MV-4-11 (cell line): ENCODE data around the gene LRRC71.
A peak's percentile ranks its signal among the peaks of the same experiment; 100 is the strongest.

ENCODE experiments used
- DNase-seq: peaks from one replicate; lab custom pipeline; 2025; lab: John Stamatoyannopoulos, UW

LRRC71 gene

GRCh38 chr1:156892190-156893047, 28.0 kb upstream of the LRRC71 start:
- peak; percentile 75 for DNase-seq

GRCh38 chr1:156893048-156893953, 27.1 kb upstream of the LRRC71 start, which contains the start of gene PEAR1:
TSS of gene PEAR1 (plus strand) at chr1:156893718. CDS start at chr1:156903927, 10,209 bp downstream.
- no peak for DNase-seq

- DNase-seq: no peak
Measured at GRCh38 chr1:156894001-156894400, 26.4 kb upstream of the LRRC71 start.

GRCh38 chr1:156894711-156895454, 25.5 kb upstream of the LRRC71 start:
- DNase-seq: no peak

GRCh38 chr1:156895455-156895812, 25.0 kb upstream of the LRRC71 start:
- DNase-seq: no peak

- DNase-seq: no peak
Measured at GRCh38 chr1:156895927-156896326, 24.5 kb upstream of the LRRC71 start.

- no peak for DNase-seq
Measured at GRCh38 chr1:156896490-156897033, 23.9 kb upstream of the LRRC71 start.

GRCh38 chr1:156897078-156897825, 23.2 kb upstream of the LRRC71 start:
- no peak for DNase-seq

GRCh38 chr1:156898161-156898566, 22.3 kb upstream of the LRRC71 start:
- DNase-seq: peak; percentile 41

- DNase-seq: no peak
Measured at GRCh38 chr1:156898971-156899664, 21.3 kb upstream of the LRRC71 start.

GRCh38 chr1:156899956-156900718, 20.3 kb upstream of the LRRC71 start:
- no peak for DNase-seq

GRCh38 chr1:156900896-156901589, 19.4 kb upstream of the LRRC71 start:
- DNase-seq: no peak

- DNase-seq: no peak
Measured at GRCh38 chr1:156901590-156901900, 18.9 kb upstream of the LRRC71 start.

- DNase-seq: no peak
Measured at GRCh38 chr1:156901966-156902915, 18.2 kb upstream of the LRRC71 start.

- no peak for DNase-seq
Measured at GRCh38 chr1:156903328-156904091, 16.9 kb upstream of the LRRC71 start.

GRCh38 chr1:156904187-156904959, 16.1 kb upstream of the LRRC71 start:
- DNase-seq: no peak

GRCh38 chr1:156905176-156905575, 15.3 kb upstream of the LRRC71 start:
- no peak for DNase-seq
